IMR-90 (cell line): ENCODE results near the gene NCOA7. TPM values are rescaled to one million over a fixed set of nuclear protein-coding genes. Genes with fewer than 3 reads are reported as not detected.

ENCODE experiments used
- ATAC-seq: fragments of 200-7000 bp; cut with Tn5 transposase; 2 replicates; pipeline ENCODE4 v1.9.1; 2020; ENCODE audit warnings: low read depth, mild to moderate bottlenecking, moderate library complexity
- BruUV-seq: library from RNA; stranded (reverse); fragments of 400-500 nt; replicated peaks from 2 replicates; lab custom pipeline; 2021; lab: Mats Ljungman, UMichigan
- CTCF ChIA-PET: fragments of 300-600 bp; formaldehyde crosslinking; extraction: SDS; loops from one replicate; lab custom pipeline; 2021; ENCODE audit warnings: antibody characterized with exemption; lab: Yijun Ruan, JAX
- POLR2A ChIA-PET: fragments of 300-600 bp; sonication (Branson Sonifier 250); formaldehyde crosslinking; loops from one replicate; lab custom pipeline; 2022; ENCODE audit warnings: antibody characterized with exemption; ENCODE audit not compliant: unreplicated experiment; lab: Charles Lee
- DNase-seq: peaks from one replicate; pipeline ENCODE4 v3.0.0; 2013
- H2AFZ ChIP-seq: replicated peaks from 2 replicates; pipeline ENCODE3; 2013; ENCODE audit warnings: low read length, mild to moderate bottlenecking; ENCODE audit not compliant: poor library complexity
- H2AK5ac ChIP-seq: 2 replicates; pipeline ENCODE4 v1.6.1; 2013; ENCODE audit warnings: low read depth, low read length, inconsistent platforms
- H2AK9ac ChIP-seq: replicated peaks from 2 replicates; pipeline ENCODE3; 2013; ENCODE audit warnings: mild to moderate bottlenecking, low read depth, low read length, moderate library complexity; ENCODE audit not compliant: poor library complexity
- H2BK120ac ChIP-seq: 2 replicates; pipeline ENCODE4 v1.6.1; 2013; ENCODE audit warnings: low read depth, low read length, inconsistent platforms
- H2BK15ac ChIP-seq: 3 replicates; pipeline ENCODE4 v1.6.1; 2013; ENCODE audit warnings: low read depth, low read length, inconsistent platforms
- H2BK20ac ChIP-seq: 2 replicates; pipeline ENCODE4 v1.6.1; 2013; ENCODE audit warnings: low read depth, mild to moderate bottlenecking, inconsistent platforms, low read length, moderate library complexity
- H2BK5ac ChIP-seq: 2 replicates; pipeline ENCODE4 v1.6.1; 2013; ENCODE audit warnings: mild to moderate bottlenecking, low read depth, low read length, inconsistent platforms; ENCODE audit not compliant: poor library complexity, severe bottlenecking
- H3K14ac ChIP-seq: replicated peaks from 2 replicates; pipeline ENCODE4 v1.6.1; 2013; ENCODE audit warnings: low read depth, low read length, inconsistent platforms
- H3K18ac ChIP-seq: 2 replicates; pipeline ENCODE4 v1.6.1; 2013; ENCODE audit warnings: low read depth, low read length, control low read depth
- H3K23ac ChIP-seq: 2 replicates; pipeline ENCODE4 v1.6.1; 2013; ENCODE audit warnings: low read depth, low read length, inconsistent platforms
- H3K27ac ChIP-seq: 2 replicates; pipeline ENCODE4 v1.5.1; 2013; ENCODE audit warnings: mild to moderate bottlenecking, control low read depth, low read length; ENCODE audit not compliant: insufficient read depth
- H3K27me3 ChIP-seq: 2 replicates; pipeline ENCODE4 v1.6.1; 2013; ENCODE audit warnings: low read length; ENCODE audit not compliant: control insufficient read depth, insufficient read depth
- H3K36me3 ChIP-seq: 2 replicates; pipeline ENCODE4 v1.6.1; 2013; ENCODE audit warnings: low read length, mixed read lengths; ENCODE audit not compliant: control insufficient read depth, insufficient read depth
- H3K4ac ChIP-seq: 2 replicates; pipeline ENCODE4 v1.6.1; 2013; ENCODE audit warnings: low read depth, low read length, inconsistent platforms
- H3K4me1 ChIP-seq: 2 replicates; pipeline ENCODE4 v1.6.1; 2013; ENCODE audit warnings: low read length, mixed read lengths; ENCODE audit not compliant: control insufficient read depth, insufficient read depth
- H3K4me2 ChIP-seq: 2 replicates; pipeline ENCODE4 v1.6.1; 2013; ENCODE audit warnings: low read depth, mild to moderate bottlenecking, control low read depth, low read length, moderate library complexity
- H3K4me3 ChIP-seq: 2 replicates; pipeline ENCODE4 v1.5.1; 2013; ENCODE audit warnings: low read depth, mild to moderate bottlenecking, control low read depth, low read length, moderate library complexity; ENCODE audit not compliant: insufficient read depth
- H3K56ac ChIP-seq: 2 replicates; pipeline ENCODE4 v1.6.1; 2013; ENCODE audit warnings: low read length, inconsistent platforms; ENCODE audit not compliant: insufficient read depth; ENCODE audit errors: extremely low read depth
- H3K79me1 ChIP-seq, 2 experiments: 2 replicates each; pipeline ENCODE4 v1.6.1; 2013; ENCODE audit warnings: low read length in 2 of 2, inconsistent platforms in 1 of 2, low read depth in 1 of 2
- H3K9ac ChIP-seq: 2 replicates; pipeline ENCODE4 v1.6.1; 2013; ENCODE audit warnings: low read depth, low read length, control low read depth
- H3K9me1 ChIP-seq: 2 replicates; pipeline ENCODE4 v1.6.1; 2013; ENCODE audit warnings: low read length, inconsistent platforms; ENCODE audit not compliant: insufficient read depth
- H3K9me3 ChIP-seq: 2 replicates; pipeline ENCODE4 v1.6.1; 2013; ENCODE audit warnings: low read length; ENCODE audit not compliant: control insufficient read depth, insufficient read depth
- H4K20me1 ChIP-seq: 2 replicates; pipeline ENCODE4 v1.6.1; 2013; ENCODE audit warnings: low read length, inconsistent platforms; ENCODE audit not compliant: insufficient read depth
- H4K5ac ChIP-seq: 2 replicates; pipeline ENCODE4 v1.6.1; 2013; ENCODE audit warnings: mild to moderate bottlenecking, low read depth, low read length, control low read depth
- H4K8ac ChIP-seq, 2 experiments: 2 replicates each; pipeline ENCODE4 v1.6.1; 2013; ENCODE audit warnings: low read depth in 2 of 2, low read length in 2 of 2, control low read depth in 1 of 2, inconsistent platforms in 1 of 2
- H4K91ac ChIP-seq: 2 replicates; pipeline ENCODE4 v1.6.1; 2013; ENCODE audit warnings: low read depth, low read length, inconsistent platforms; ENCODE audit not compliant: insufficient read depth
- FOS ChIP-seq: fragments of 150-350 bp; IDR thresholded peaks from 2 replicates; pipeline ENCODE4 v1.6.1; 2016; ENCODE audit warnings: low read depth, low read length
- MAZ ChIP-seq: IDR thresholded peaks from 2 replicates; pipeline ENCODE4 v1.6.1; 2012; ENCODE audit warnings: low read depth, mild to moderate bottlenecking, low read length, improper control_type of control experiment, moderate library complexity, borderline replicate concordance
- MXI1 ChIP-seq: IDR thresholded peaks from 2 replicates; pipeline ENCODE4 v1.6.1; 2012; ENCODE audit warnings: low read depth, mild to moderate bottlenecking, low read length, moderate library complexity, borderline replicate concordance
- RAD21 ChIP-seq: IDR thresholded peaks from 2 replicates; pipeline ENCODE4 v1.6.1; 2012; ENCODE audit warnings: low read length, improper control_type of control experiment
- RFX5 ChIP-seq: IDR thresholded peaks from 2 replicates; pipeline ENCODE4 v1.8.0; 2012; ENCODE audit warnings: low read depth, mild to moderate bottlenecking, low read length, moderate library complexity
- dilution Hi-C: fragments of 300-500 bp; cut with HindIII; formaldehyde crosslinking; loops from one replicate; pipeline ENCODE4 v1.14.3; 2018; ENCODE audit warnings: low sequenced_read_pairs; ENCODE audit not compliant: unreplicated experiment
- in situ Hi-C: fragments of 300-500 bp; cut with MboI; formaldehyde crosslinking; loops from 3 replicates; pipeline ENCODE4 v1.14.3; 2019; ENCODE audit warnings: low sequenced_read_pairs, inconsistent platforms, mixed read lengths
- intact Hi-C: fragments of 100-400 bp; cut with micrococcal nuclease; formaldehyde crosslinking; loops from 2 replicates; pipeline ENCODE4 v1.10.0; 2022
- polyA plus RNA-seq, 3 experiments: library from polyadenylated mRNA; depleted of rRNA; stranded (reverse); fragments of >200 nt; gene quantifications; 2 replicates each; pipeline ENCODE4 v1.2.3, GENCODE V29; 2012; ENCODE audit warnings: low replicate concordance in 1 of 3
- total RNA-seq: library from RNA; depleted of rRNA; stranded (reverse); fragments of >200 nt; gene quantifications from 2 replicates; pipeline ENCODE4 v1.2.3, GENCODE V29; 2012

Gene NCOA7
- total and polyA plus RNA-seq, 2 of the 4 experiments (the other 2 are of a cell fraction), result 12.6 to 12.9 TPM

DNA sequence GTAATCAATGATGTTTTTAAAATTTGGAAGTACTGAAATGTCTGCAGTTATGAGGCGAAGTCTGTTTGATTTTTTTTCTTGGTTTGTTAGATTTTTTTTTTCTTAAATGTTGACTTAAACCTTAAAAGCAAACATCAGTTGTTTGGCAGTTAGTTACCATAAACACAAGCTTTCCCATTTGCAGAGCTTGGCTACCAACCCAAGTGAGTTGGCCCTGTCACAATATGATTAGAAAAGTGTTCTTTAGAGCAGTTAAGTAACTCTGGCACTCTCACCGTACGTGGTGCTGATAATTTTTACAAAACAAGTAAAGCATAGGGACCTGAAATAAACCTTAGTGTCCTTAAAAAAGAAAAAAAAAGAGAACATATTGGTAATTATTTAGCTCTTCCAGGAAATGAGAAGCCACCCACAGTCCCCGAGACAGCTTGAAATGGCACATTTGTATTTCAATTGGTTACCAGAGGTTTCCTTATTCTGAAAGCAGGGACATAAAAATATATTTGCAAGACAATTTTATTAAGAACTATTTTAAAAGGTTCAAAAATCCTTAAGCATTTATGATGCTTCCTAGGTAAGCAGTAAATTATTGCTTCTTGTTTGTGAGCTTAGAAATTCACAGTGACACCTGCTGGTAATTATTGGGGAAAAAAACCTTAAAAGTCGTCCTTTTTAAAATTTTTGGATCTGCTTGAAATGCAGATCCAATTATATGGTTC, 37.4 kb upstream of the NCOA7 start (continued):
- no peak for TF ChIP-seq FOS

DNA sequence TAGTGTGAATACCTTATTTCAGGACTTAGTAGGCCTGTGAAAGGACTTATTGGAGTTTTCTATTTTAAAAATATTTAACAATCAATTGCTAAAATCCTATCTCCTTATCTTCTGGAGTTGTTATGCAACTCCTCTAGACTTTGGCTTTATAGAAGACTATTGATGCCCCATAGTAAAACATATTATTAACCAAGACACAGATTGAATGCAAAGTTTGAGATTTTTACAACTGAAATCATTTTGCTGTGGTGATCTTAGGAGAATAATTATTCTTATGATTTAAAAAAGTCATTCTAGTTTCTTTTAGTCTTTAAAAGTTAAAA, 36.9 kb upstream of the NCOA7 start:
- Histone ChIP-seq H3K79me1 (no peaks in the 10 kb centered on the region), H4K8ac (no peak overlapping the region), H3K4me1 (peaks cover 2% of the 10 kb centered on the region; the same call in 1 of the 2 replicates), H2BK15ac (no peak overlapping the region), H3K9me1 (no peaks in the 10 kb centered on the region), H3K9me3 (no peaks in the 10 kb centered on the region), H3K27ac (no peak overlapping the region), H3K27me3 (peaks cover 40% of the 10 kb centered on the region), H4K20me1 (no peaks in the 10 kb centered on the region), H3K4ac (no peak overlapping the region), H2BK20ac (no peak overlapping the region), H2AK5ac (no peak overlapping the region), H3K18ac (no peak overlapping the region), H3K4me3 (no peak overlapping the region), H2BK5ac (no peak overlapping the region), H3K4me2 (no peak overlapping the region), H2BK120ac (no peak overlapping the region), H4K91ac (no peak overlapping the region), H3K9ac (no peak overlapping the region), H2AFZ (no peak overlapping the region), H3K23ac (no peak overlapping the region), H4K5ac (no peak overlapping the region), H3K56ac (no peak overlapping the region), H3K14ac (no peak overlapping the region), H3K36me3 (no peaks in the 10 kb centered on the region), H2AK9ac (no peak overlapping the region)
- ChIA-PET CTCF (interaction anchor here (0.6 to 1.2 kb wide), 5 partner anchors 9 to 458 kb away, joined by 3 to 6 read pairs (median 4); no protein-coding TSS in a partner anchor), POLR2A (no interaction called here)
- intact Hi-C loops (loop anchor here (1.0 kb wide), 1 partner anchor 440 kb away; no protein-coding TSS in a partner anchor), dilution Hi-C loops (no loop called here), in situ Hi-C loops (loop anchor here (25.0 kb wide), 1 partner anchor 592 kb away; the partner anchor contains the start of gene TPD52L1)
- no peak for DNase-seq
- no TSS peak for BruUV-seq
- no peak for ATAC-seq
- TF ChIP-seq MAZ, result no peak
- no peak for TF ChIP-seq MXI1
- TF ChIP-seq RAD21, result no peak
- TF ChIP-seq RFX5, result no peak
